ENCODE results near the gene CSF1R. TPM values are rescaled to one million over a fixed set of nuclear protein-coding genes. Genes with fewer than 3 reads are reported as not detected.

Gene CSF1R
- polyA plus RNA-seq, 1 of the 3 experiments (the other 2 are of a cell fraction) = 0.25 TPM

DNA sequence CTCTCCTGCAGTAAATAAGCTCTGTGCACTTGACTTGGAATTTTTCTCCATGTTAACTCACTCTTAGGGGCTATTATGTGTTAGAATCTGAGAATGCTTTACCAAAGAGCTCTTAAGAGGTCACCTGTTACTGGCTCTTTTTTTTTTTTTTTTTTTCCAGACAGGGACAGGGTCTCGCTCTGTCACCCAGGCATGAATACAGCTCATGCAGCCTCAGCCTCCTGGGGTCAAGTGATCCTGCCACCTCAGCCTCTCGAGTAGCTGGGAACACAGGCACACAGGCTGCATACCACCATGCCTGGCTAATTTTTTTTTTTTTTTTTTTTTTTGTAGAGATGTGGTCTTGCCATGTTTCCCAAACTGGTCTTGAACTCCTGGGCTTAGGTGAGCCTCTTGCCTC lies 63.7 kb downstream of the CSF1R start:
- Histone ChIP-seq H4K20me1 (ENCODE audit: insufficient read depth) (0 out of 2 replicates have a peak, but pooled peaks cover 3% of the 10 kb centered on the region), H3K79me2 (ENCODE audit: insufficient read depth) (peaks cover 22% of the 10 kb centered on the region; the same call in 1 of the 2 replicates), H3K27me3 (ENCODE audit: insufficient read depth) (no peaks in the 10 kb centered on the region), H3K9me2 (no peaks in the 10 kb centered on the region), H2AFZ (ENCODE audit: low read depth) (no peak overlapping the region), H3K4me1 (ENCODE audit: control insufficient read depth in 1 of 2, insufficient read depth in 2 of 2, low read depth in 1 of 2, low read length in 1 of 2) (peaks cover 0 to 49% of the 10 kb centered on the region in 2 experiments; a peak in 3 of 4 replicates), H3K4me3 (ENCODE audit: low read depth in 2 of 2, low read length in 1 of 2) (no peak overlapping the region), H3K9ac (peak overlapping the region; percentile 56; the same call in 1 of the 2 replicates), H3K9me3 (no peaks in the 10 kb centered on the region), H3F3A (replicated peaks; ENCODE audit: insufficient read depth) (peaks cover 43% of the 10 kb centered on the region), H3K4me2 (peak overlapping the region; percentile 64), H3K36me3 (replicated peaks in 1 of 2; ENCODE audit: control insufficient read depth in 1 of 2, insufficient read depth in 2 of 2, low read length in 1 of 2) (peaks cover 63 to 64% of the 10 kb centered on the region in 2 experiments), H3K27ac (ENCODE audit: low read depth in 2 of 2, low read length in 1 of 2) (peak overlapping the region; percentile 36 to 94; a peak in 3 of 4 replicates)
- CTCF ChIA-PET = interaction anchor here (1.1 kb wide), 3 partner anchors 20 to 189 kb away, joined by 3 to 4 read pairs (median 4); no protein-coding TSS in a partner anchor
- WGBS (ENCODE audit: low lambda C conversion rate) = 88% methylated on average over 2 of the region's 2 CpGs
- no peak for DNase-seq
- POLR2A ChIA-PET = interaction anchor here (0.7 kb wide), 1 partner anchor 22 kb away, joined by 3 read pairs; the partner anchor contains the start of genes HMGXB3 and TIGD6
- TF ChIP-seq RCOR1 (IDR thresholded peaks at IDR 0.05; ENCODE audit: low read length) (no peak), FOXJ3 (CRISPR knock-in tag; IDR thresholded peaks at IDR 0.05) (no peak), ZBTB33 (IDR thresholded peaks at IDR 0.05; ENCODE audit: borderline replicate concordance, low read depth) (no peak), EP300 (IDR thresholded peaks at IDR 0.05; ENCODE audit: borderline replicate concordance in 1 of 2, low read depth in 1 of 2, low read length in 1 of 2) (no peak), MXI1 (IDR thresholded peaks at IDR 0.05; ENCODE audit: low read depth, low read length) (no peak), USF2 (IDR thresholded peaks at IDR 0.05; ENCODE audit: borderline replicate concordance, low read depth, low read length) (no peak), IRF3 (IDR thresholded peaks at IDR 0.05; ENCODE audit: low read depth, low read length) (no peak), CHD2 (IDR thresholded peaks at IDR 0.05; ENCODE audit: low read length, partially characterized antibody) (no peak), TEAD4 (IDR thresholded peaks at IDR 0.05; ENCODE audit: borderline replicate concordance, insufficient read depth) (no peak), EZH2phosphoT487 (IDR thresholded peaks at IDR 0.05; ENCODE audit: borderline replicate concordance, low read depth) (no peak)
- TF ChIP-seq, protein P1, sequence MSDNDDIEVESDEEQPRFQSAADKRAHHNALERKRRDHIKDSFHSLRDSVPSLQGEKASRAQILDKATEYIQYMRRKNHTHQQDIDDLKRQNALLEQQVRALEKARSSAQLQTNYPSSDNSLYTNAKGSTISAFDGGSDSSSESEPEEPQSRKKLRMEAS (IDR thresholded peaks at IDR 0.05; ENCODE audit: low read depth) = no peak
